GM08714 (cell line): ENCODE data around the gene PGAP6.
"Not testable (repeated sequence)": the region's sequence is repeated elsewhere in the genome, so short reads cannot be mapped to it uniquely, and the experiment has no call there.

Source experiments
- H3K4me3 ChIP-seq: fragments of 200-500 bp; sonication (Bioruptor generic); 2 replicates; pipeline ENCODE4 v1.5.1; 2014; ENCODE audit warnings: mild to moderate bottlenecking, low read length, inconsistent platforms
- ZNF274 ChIP-seq: IDR thresholded peaks from 2 replicates; pipeline ENCODE4 v1.6.1; 2012; ENCODE audit warnings: mild to moderate bottlenecking, low read depth, low read length

PGAP6 gene

DNA sequence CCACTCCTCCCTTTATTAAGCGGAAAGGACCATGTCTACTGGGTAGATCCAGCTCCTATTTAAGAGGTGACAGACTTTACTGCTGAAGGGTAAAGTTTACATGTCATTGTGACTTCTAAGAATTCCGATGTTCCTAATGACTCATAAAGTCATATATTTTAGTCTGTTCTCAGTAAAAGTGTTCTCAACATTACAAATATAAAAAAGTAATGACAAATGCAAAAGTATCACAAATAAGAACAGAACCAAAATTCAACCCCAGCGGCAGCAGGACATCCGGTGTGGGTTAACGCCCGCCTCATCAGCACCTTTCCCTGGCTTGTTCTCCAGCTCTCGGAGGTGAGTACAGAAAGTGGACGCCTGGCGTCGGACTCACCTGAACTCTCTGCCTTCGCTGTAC lies 36.0 kb downstream of the PGAP6 start:
- TF ChIP-seq ZNF274: no peak
- H3K4me3 ChIP-seq: no peak overlapping the region

DNA sequence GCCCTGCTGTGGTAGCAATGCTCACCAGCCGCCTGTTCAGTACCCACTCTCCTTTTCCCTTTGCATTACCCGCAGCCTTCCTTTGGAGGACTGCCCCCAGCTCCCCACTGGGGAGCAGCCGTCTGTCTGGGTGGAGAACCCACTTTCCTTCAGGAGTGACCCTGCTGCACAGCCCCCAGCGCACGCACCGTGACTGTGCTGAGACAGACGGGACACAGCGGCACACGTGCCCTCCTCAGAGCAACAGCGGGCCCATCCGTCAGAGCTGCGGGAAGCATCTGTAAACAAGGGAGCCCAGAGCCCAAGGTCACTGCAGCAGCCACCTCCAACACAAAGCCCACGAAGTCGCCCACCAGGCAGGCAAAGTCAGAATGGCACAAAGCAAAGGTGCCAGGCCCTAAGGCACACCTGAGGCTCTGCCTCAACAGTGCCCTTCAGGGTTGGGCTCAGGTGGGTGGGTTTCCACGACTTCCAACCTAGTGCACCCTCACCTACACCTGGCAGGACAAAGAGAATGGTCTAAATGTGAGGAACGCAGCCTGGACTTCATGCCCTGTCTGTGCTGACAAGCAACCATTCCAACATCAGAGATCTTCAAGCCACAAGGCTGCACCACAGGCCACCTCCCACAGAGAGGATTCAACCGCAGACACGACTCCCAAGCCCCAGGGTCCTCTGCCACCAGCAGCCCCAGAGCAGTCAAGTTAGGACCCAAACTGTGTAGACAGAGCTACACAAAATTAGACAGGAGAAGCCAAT lies 39.1 kb downstream of the PGAP6 start:
- no peak for TF ChIP-seq ZNF274
- no peak overlapping the region for H3K4me3 ChIP-seq

DNA sequence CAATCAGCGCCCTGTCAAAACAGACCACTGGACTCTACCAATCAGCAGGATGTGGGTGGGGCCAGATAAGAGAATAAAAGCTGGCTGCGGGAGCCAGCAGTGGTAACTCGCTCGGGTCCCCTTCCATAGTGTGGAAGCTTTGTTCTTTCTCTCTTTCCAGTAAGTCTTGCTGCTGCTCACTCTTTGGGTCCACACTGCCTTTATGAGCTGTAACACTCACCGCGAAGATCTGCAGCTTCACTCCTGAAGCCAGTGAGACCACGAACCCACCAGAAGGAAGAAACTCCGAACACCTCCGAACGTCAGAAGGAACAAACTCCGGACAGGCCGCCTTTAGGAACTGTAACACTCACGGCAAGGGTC lies 39.8 kb downstream of the PGAP6 start:
- H3K4me3 ChIP-seq: not testable (repeated sequence)

DNA sequence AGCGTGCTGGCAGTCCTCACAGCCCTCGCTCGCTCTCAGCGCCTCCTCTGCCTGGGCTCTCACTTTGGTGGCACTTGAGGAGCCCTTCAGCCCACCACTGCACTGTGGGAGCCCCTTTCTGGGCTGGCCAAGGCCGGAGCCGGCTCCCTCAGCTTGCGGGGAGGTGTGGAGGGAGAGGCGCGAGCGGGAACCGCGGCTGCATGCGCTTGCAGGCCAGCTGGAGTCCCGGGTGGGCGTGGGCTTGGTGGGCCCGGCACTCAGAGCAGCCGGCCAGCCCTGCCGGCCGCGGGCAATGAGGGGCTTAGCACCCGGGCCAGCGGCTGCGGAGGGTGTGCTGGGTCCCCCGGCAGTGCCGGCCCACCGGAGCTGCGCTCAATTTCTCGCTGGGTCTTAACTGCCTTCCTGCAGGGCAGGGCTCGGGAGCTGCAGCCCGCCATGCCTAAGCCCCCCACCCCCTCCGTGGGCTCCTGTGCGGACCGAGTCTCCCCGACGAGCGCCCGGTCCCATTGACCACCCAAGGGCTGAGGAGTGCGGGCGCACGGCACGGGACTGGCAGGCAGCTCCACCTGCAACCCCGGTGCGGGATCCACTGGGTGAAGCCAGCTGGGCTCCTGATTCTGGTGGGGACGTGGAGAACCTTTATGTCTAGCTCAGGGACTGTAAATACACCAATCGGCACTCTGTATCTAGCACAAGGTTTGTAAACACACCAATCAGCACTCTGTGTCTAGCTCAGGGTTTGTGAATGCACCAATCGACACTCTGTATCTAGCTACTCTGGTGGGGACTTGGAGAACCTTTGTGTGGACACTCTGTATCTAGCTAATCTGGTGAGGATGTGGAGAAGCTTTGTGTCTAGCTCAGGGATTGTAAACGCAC lies 40.4 kb downstream of the PGAP6 start:
- not testable (repeated sequence) for H3K4me3 ChIP-seq

DNA sequence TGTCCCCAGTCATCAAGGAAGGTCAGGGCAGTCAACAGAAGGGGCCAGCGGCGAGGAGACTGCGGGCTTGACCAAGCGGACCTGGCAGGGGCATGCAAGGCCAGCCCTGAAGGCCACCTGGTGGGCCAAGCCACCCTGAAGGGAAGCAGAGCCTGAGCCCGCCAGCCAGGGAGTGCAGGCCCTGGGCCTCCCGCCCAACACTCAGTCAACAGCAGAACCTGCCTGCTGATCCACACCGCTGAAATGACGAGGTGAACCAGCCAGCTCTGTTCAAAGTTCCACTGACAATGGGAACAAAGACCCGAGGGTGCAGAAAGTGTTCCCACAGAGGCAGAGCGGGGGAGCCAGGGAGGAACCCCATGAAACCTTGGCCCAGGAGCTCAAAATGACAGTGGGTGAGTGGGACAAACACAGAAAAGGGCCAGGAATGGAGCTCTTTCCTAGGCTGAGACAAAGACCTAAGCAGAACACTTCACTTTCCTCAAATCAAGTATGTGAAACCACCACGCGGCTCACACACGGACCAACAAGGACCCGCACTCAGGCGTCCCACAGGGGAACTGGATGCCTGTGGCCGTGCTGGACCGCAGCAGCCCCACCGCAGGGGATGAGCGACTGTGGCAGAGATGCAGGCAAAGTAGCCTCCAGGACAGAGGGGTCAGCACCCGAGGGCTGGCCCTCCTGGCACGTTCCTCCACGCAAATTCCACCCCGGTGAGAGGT lies 41.2 kb downstream of the PGAP6 start:
- no peak for TF ChIP-seq ZNF274
- H3K4me3 ChIP-seq: no peak overlapping the region

DNA sequence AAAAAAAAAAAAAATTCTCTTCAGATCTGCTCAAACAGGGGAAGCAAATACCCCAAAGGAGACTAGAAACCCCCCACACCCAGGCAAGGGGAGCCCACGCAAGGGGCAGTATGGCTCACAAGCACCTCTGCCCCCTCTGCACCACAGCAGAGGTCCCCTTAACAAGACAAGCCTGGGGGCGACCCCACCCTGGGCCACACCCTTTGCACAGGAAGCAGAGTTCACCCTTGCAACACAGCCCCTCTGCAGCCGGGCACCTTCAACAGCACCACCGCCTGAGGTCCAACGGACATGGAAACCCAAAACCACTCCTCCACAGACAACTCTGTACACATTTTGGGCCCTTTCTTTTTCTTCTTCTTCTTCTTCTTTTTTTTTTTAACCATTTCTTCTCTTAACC lies 42.1 kb downstream of the PGAP6 start:
- H3K4me3 ChIP-seq: no peak overlapping the region
- no peak for TF ChIP-seq ZNF274

DNA sequence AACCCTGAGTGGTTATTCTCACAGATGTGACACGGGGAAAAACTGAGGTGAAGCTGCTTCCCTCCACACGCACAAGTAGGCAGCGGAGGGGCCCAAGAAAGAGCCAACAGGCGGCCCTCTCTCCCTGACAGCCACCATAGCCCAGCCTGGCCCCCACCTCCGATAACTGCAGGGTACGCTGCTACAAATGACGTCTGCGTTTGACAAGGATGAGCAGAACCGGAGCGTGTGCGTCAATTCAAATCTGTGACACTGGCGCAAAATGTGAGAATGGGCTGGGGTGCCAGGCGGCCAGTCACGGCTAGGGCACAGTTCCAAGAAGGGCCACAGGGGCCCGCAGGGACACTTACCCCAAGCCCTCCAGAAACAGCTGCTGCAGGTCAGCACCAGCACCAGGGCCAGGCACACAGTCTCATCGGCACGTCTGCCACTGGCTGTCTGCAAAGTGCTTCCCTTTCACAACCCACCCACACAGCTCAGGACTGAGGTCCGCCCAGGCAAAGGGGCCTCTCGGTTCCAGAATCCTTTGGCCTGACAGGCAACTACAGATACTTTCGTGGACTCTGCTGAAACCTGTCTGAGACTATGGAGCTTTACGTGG lies 43.7 kb downstream of the PGAP6 start:
- TF ChIP-seq ZNF274: no peak
- no peak overlapping the region for H3K4me3 ChIP-seq

DNA sequence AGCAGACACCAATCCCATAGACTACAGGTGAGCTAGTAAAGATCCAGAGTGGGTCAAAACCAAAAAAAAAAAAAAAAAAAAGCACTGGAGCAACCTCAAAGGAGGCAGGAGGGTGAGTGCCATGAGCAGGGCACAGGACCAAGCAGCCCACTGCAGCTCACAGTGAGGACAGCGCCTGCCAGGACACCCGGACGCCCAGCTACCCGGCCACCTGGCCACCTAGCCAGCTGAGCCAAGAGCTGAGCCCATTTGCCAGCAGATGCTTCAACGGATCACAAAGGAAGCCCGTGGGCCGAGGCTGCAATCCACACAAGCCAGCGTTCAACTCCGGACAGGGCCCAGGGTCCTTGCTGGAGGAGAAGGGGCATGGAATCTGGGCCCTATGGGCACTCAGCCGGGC lies 44.3 kb downstream of the PGAP6 start:
- TF ChIP-seq ZNF274: no peak
- no peak overlapping the region for H3K4me3 ChIP-seq

DNA sequence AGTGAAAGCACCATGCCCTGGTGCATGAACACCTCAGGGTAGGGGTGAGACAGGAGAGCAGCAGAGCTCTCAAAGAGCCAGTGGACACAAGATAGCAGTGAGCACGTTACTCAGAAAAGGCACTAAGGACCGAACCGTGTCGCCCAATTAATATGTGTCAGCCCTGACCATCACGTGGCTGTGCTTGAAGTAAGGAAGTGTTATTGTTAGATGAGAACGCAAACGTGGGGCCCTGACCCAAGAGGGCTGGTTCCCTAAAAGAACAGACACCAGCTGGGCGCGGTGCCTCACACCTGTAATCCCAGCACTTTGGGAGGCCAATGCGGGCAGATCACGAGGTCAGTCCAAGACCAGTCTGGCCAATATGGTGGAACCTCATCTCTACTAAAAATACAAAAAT lies 45.5 kb downstream of the PGAP6 start:
- no peak for TF ChIP-seq ZNF274
- no peak overlapping the region for H3K4me3 ChIP-seq

DNA sequence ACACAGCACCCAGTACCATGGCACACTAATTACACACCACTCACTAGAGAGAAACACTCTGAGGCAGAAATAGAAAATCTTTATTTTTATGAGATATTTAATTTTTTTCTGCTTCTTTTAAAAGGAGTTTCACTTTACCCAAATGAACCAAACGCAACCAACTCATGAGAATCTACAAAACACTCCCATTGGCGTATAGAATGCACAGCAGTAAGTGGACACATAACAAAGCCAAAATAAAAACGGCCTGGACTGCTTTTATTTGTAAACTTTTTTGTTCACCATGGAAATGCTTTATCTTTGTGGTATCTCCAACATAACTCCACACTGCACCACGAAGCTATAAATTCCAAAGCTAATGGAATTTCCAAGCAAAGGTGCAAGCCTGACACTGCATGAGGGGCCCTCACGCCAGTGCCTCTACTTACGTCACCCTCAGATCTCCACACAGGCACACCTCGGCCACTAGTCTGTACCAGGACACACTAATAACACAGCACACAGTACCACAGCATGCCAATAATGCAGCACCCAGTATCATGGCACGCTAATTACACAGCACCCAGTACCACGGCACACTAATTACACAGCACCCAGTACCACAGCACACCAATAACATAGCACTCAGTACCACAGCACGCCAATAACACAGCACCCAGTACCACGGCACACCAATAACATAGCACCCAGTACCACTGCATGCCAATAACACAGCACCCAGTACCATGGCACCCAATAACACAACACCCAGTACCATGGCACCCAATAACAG lies 46.7 kb downstream of the PGAP6 start:
- not testable (repeated sequence) for H3K4me3 ChIP-seq

DNA sequence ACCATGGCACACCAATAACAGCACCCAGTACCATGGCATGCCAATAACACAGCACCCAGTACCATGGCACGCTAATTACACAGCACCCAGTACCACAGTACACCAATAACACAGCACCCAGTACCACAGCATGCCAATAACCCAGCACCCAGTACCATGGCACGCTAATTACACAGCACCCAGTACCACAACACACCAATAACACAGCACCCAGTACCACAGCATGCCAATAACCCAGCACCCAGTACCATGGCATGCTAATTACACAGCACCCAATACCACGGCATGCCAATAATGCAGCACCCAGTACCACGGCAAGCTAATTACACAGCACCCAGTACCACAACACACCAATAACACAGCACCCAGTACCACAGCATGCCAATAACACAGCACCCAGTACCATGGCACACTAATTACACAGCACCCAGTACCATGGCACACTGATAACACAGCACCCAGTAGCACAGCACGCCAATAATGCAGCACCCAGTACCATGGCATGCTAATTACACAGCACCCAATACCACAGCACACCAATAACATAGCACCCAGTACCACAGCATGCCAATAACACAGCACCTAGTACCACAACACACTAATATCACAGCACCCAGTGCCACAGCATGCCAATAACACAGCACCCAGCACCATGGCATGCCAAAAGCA lies 47.5 kb downstream of the PGAP6 start:
- not testable (repeated sequence) for H3K4me3 ChIP-seq

DNA sequence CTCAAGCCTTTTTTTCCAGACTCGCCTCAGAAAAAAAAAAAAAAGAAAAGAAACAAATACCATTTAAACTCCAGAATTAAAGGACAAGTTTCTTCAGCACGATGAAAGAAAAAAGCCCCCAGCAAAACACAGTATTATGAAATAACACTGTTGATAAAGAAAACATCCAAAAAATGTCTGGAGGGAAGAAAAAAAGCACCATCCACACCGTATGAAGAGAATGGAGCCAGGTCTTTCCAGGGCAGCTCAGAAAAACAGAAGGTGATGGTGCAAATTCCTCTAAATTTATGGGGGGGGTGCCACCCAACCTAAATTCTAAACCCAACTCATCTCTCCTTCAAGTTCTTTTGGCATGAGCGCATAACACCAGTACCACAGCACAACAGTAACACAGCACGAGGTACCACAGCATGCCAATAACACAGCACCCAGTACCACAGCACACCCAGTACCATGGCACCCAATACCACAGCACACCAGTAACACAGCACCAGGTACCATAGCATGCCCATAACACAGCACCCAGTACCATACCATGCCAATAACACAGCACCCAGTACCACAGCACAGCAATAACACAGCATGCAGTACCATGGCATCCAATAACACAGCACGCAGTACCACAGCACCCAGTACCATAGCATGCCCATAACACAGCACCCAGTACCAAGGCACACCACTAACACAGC lies 48.2 kb downstream of the PGAP6 start:
- H3K4me3 ChIP-seq: no peak overlapping the region
- no peak for TF ChIP-seq ZNF274

DNA sequence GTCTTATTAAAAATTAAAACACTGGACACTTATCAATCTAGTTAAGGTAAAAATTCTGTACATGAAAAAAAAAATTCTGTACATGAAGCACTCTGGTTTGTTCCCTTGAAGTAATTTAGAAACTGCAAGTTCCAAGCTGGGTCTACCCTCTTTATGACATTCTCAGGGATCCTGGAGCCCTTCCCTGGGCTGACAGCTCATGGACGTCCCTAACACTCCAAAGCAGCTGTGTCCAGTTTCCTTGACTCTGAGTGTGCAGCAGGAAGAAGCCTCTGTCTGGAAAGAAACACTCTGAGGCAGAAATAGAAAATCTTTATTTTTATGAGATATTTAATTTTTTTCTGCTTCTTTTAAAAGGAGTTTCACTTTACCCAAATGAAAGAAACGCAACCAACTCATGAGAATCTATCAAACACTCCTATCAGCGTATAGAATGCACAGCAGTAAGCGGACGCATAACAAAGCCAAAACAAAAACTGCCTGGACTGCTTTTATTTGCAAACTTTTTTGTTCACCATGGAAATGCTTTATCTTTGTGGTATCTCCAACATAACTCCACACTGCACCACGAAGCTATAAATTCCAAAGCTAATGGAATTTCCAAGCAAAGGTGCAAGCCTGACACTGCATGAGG lies 50.5 kb downstream of the PGAP6 start:
- H3K4me3 ChIP-seq: not testable (repeated sequence)
